HepG2 (cell line): ENCODE results near the gene PRDM11. TPM values are rescaled to one million over a fixed set of nuclear protein-coding genes. Genes with fewer than 3 reads are reported as not detected.
A peak's percentile ranks its signal among the peaks of the same experiment; 100 is the strongest.

ENCODE experiments used
- ATAC-seq: fragments of 200-7000 bp; cut with Tn5 transposase; 3 replicates; pipeline ENCODE4 v1.9.1; 2020; ENCODE audit warnings: mild to moderate bottlenecking, moderate library complexity
- BruUV-seq: library from RNA; stranded (reverse); fragments of 400-500 nt; replicated peaks from 2 replicates; lab custom pipeline; 2021; lab: Mats Ljungman, UMichigan
- CTCF ChIA-PET: fragments of 300-600 bp; formaldehyde crosslinking; extraction: SDS; loops from one replicate; lab custom pipeline; 2021; ENCODE audit warnings: low total read pairs, inconsistent platforms, low intra/inter-chr PET ratio; lab: Yijun Ruan, JAX
- POLR2A ChIA-PET: fragments of 350-600 bp; sonication (Branson Sonifier 250); formaldehyde crosslinking; loops from one replicate; lab custom pipeline; 2020; ENCODE audit warnings: antibody characterized with exemption, inconsistent platforms; lab: Yijun Ruan, JAX
- DNase-seq: peaks from one replicate; pipeline ENCODE4 v3.0.0-alpha.2; 2015; ENCODE audit warnings: low spot score
- FAIRE-seq: peaks from 3 replicates; lab custom pipeline; 2011; peaks lifted over from hg19 to GRCh38; lab: Jason Lieb, UNC
- H2AFZ ChIP-seq: one replicate; pipeline ENCODE4 v1.6.1; 2011; ENCODE audit warnings: low read length, inconsistent platforms
- H3K27ac ChIP-seq: fragments of 300-600 bp; 3 replicates; pipeline ENCODE4 v1.8.0; 2011; ENCODE audit warnings: mixed run types, mild to moderate bottlenecking, mixed read lengths, low read length, inconsistent platforms; ENCODE audit not compliant: insufficient read depth; ENCODE audit errors: extremely low read length
- H3K27me3 ChIP-seq, 2 experiments: fragments of 200-600 bp in 1 of 2; 2 replicates in 1 of 2; 3 replicates in 1 of 2; pipeline versions ENCODE4 v1.6.0 to v1.8.0; 2011; ENCODE audit warnings: low read length in 2 of 2, mild to moderate bottlenecking in 2 of 2, moderate library complexity in 2 of 2, inconsistent platforms in 1 of 2; ENCODE audit not compliant: insufficient read depth in 2 of 2, control insufficient read depth in 1 of 2
- H3K36me3 ChIP-seq, 2 experiments: fragments of 200-600 bp in 1 of 2; replicated peaks in 1 of 2; 2 replicates in 1 of 2; 3 replicates in 1 of 2; pipeline versions ENCODE4 v1.5.1 to v1.8.0; 2011; ENCODE audit warnings: low read length in 2 of 2, inconsistent platforms in 1 of 2; ENCODE audit not compliant: insufficient read depth in 2 of 2, control insufficient read depth in 1 of 2
- H3K4me1 ChIP-seq: 2 replicates; pipeline ENCODE4 v1.5.1; 2012; ENCODE audit warnings: low read length, inconsistent platforms; ENCODE audit not compliant: insufficient read depth
- H3K4me2 ChIP-seq: 2 replicates; pipeline ENCODE4 v1.6.0; 2011; ENCODE audit warnings: low read depth, low read length, inconsistent platforms
- H3K4me3 ChIP-seq, 3 experiments: fragments of 200-600 bp in 1 of 3; sonication (generic), shearing (Covaris generic) in 1 of 3; replicated peaks in 1 of 3; 2 replicates each; pipeline ENCODE4 v1.5.1; 2011 to 2016; ENCODE audit warnings: low read length in 3 of 3, inconsistent platforms in 2 of 3, low read depth in 2 of 3, mild to moderate bottlenecking in 2 of 3, control low read depth in 1 of 3, mixed read lengths in 1 of 3; ENCODE audit not compliant: insufficient read depth in 1 of 3
- H3K79me2 ChIP-seq: one replicate; pipeline ENCODE4 v1.6.1; 2011; ENCODE audit warnings: low read length, inconsistent platforms; ENCODE audit not compliant: insufficient read depth
- H3K9ac ChIP-seq: 2 replicates; pipeline ENCODE4 v1.6.0; 2011; ENCODE audit warnings: mild to moderate bottlenecking, low read depth, low read length, inconsistent platforms; ENCODE audit not compliant: insufficient read depth
- H3K9me3 ChIP-seq: 2 replicates; pipeline ENCODE4 v1.5.1; 2012; ENCODE audit warnings: mild to moderate bottlenecking, low read length
- H4K20me1 ChIP-seq: 2 replicates; pipeline ENCODE4 v1.6.0; 2011; ENCODE audit warnings: inconsistent platforms, mild to moderate bottlenecking, low read length, moderate library complexity; ENCODE audit not compliant: insufficient read depth
- CHD4 ChIP-seq: fragments of 200-600 bp; sonication (generic); IDR thresholded peaks from 2 replicates; pipeline ENCODE4 v1.7.0; 2017; ENCODE audit warnings: mild to moderate bottlenecking, low read length, borderline replicate concordance
- IRX3 ChIP-seq: sonication (generic); formaldehyde crosslinking; IDR thresholded peaks from 2 replicates; pipeline ENCODE4 v1.8.1; 2023; ENCODE audit warnings: mild to moderate bottlenecking, low read depth, missing genetic modification reagents, borderline replicate concordance
- KDM5B ChIP-seq: sonication (generic); formaldehyde crosslinking; IDR thresholded peaks from 2 replicates; pipeline ENCODE4 v1.4.0; 2020; ENCODE audit warnings: missing genetic modification reagents, mild to moderate bottlenecking, borderline replicate concordance
- NR2F1 ChIP-seq, 2 experiments: fragments of 450-650 bp in 1 of 2; formaldehyde crosslinking in 1 of 2; IDR thresholded peaks; 2 replicates each; pipeline versions ENCODE4 v1.5.0 to v1.6.1; 2016 to 2020; ENCODE audit warnings: mild to moderate bottlenecking in 1 of 2, missing compliant biosample characterization in 1 of 2, missing genetic modification reagents in 1 of 2, moderate library complexity in 1 of 2
- TOPORS ChIP-seq: sonication (generic); formaldehyde crosslinking; IDR thresholded peaks from 2 replicates; pipeline ENCODE4 v1.8.0; 2023; ENCODE audit warnings: mild to moderate bottlenecking, missing genetic modification reagents
- XRCC5 ChIP-seq: fragments of 200-400 bp; formaldehyde crosslinking; optimal IDR thresholded peaks from 2 replicates; pipeline ENCODE3; 2017; ENCODE audit warnings: mild to moderate bottlenecking, low read length
- ZNF768 ChIP-seq: sonication (generic); formaldehyde crosslinking; IDR thresholded peaks from 2 replicates; pipeline ENCODE4 v1.4.0; 2020; ENCODE audit warnings: missing genetic modification reagents
- WGBS: methylation state at CpG from one replicate; pipeline ENCODE4 v1.1.6; 2017; ENCODE audit warnings: low lambda C conversion rate; 5-methylcytosine and 5-hydroxymethylcytosine counted together
- in situ Hi-C: cut with HindIII; loops from 2 replicates; pipeline ENCODE4 v1.10.0; 2017; ENCODE audit warnings: low pct_unique_long_range_greater_than_20kb; ENCODE audit not compliant: extremely low pct_ligation_motif_present
- intact Hi-C: fragments of 100-400 bp; cut with micrococcal nuclease; formaldehyde crosslinking; loops from one replicate; pipeline ENCODE4 v1.10.0; 2022; ENCODE audit not compliant: unreplicated experiment
- polyA plus RNA-seq, 8 experiments: library from polyadenylated mRNA; depleted of rRNA in 3 of 8; stranded (reverse) in 7 of 8; unstranded in 1 of 8; fragments of >200 nt; fragmentation: Illumina TruSeq in 4 of 8; extraction: Trizol in 4 of 8; gene quantifications; 2 replicates each; pipeline versions ENCODE4 v1.2.1 to v1.2.3, GENCODE V29; 2011 to 2016; ENCODE audit warnings: low read depth in 4 of 8, missing spikeins in 1 of 8, mixed read lengths in 1 of 8; ENCODE audit not compliant: insufficient read depth in 1 of 8
- total RNA-seq, 5 experiments: library from RNA; depleted of rRNA; stranded (reverse); fragments of >200 nt; fragmentation: Illumina TruSeq; extraction: Trizol; gene quantifications; 2 replicates each; pipeline ENCODE4 v1.2.3, GENCODE V29; 2016; ENCODE audit warnings: low read depth in 1 of 5

The PRDM11 gene
- total and polyA plus RNA-seq, 2 of the 13 experiments (the other 11 are each of a cell fraction or from before 2014, with no cell fraction given) = 3.4 to 4.7 TPM

GRCh38 chr11:45162916-45163879 is 16.8 kb downstream of the PRDM11 start:
- no peak overlapping the region for H3K9ac ChIP-seq
- H3K4me2 ChIP-seq = no peak overlapping the region
- 92% methylated on average over 8 of the region's 10 CpGs for WGBS
- peak; percentile 63; the same call in 1 of the 2 replicates for TF ChIP-seq ZNF768 (CRISPR knock-in tag)
- TF ChIP-seq XRCC5 = no peak
- TF ChIP-seq IRX3 (CRISPR knock-in tag) = no peak
- no peak for TF ChIP-seq NR2F1 (CRISPR knock-in tag; IDR thresholded peaks at IDR 0.05)
- no peak for TF ChIP-seq TOPORS
- no peak for TF ChIP-seq CHD4
- no peak for TF ChIP-seq KDM5B (CRISPR knock-in tag)
- TF ChIP-seq, all 625 proteins: peak for 1
- no peaks in the 10 kb centered on the region for H3K79me2 ChIP-seq
- ATAC-seq (no peak), DNase-seq (no peak), FAIRE-seq (no peak)
- H3K27me3 ChIP-seq = no peaks in the 10 kb centered on the region
- no peaks in the 10 kb centered on the region for H3K36me3 ChIP-seq
- ChIA-PET CTCF (no interaction called here), POLR2A (no interaction called here)
- H3K27ac ChIP-seq = no peak overlapping the region
- no peaks in the 10 kb centered on the region for H3K9me3 ChIP-seq
- intact Hi-C loops = no loop called here
- H4K20me1 ChIP-seq = no peaks in the 10 kb centered on the region
- H3K4me3 ChIP-seq = no peak overlapping the region
- in situ Hi-C loops = no loop called here
- H2AFZ ChIP-seq = no peak overlapping the region
- H3K4me1 ChIP-seq = peaks cover 7% of the 10 kb centered on the region
- no TSS peak for BruUV-seq
